Right hindlimb (tissue), 1 donor: ENCODE results near the gene CLASP1.
"Not testable (repeated sequence)": the region's sequence is repeated elsewhere in the genome, so short reads cannot be mapped to it uniquely, and the experiment has no call there.

Source experiments
- DNase-seq: peaks from one replicate; pipeline ENCODE4 v3.0.0-alpha.2; 2018

CLASP1 gene

DNA sequence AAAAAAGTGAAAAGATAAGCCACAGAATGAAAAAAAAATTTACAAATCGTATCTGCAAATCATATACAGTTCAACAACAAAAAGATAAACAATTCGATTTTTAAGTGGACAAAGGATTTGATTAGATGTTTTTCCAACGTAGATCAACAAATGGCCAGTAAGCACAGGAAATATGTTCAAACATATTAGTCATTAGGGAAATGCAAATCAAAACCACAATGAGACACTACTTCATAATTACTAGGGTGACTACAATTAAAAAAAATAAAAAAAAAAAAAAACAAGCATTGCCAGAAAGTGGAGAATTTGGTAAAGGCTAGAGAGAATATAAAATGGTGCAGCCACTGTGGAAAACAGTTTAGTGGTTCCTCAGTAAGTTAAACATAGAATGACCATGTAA, 156.9 kb downstream of the CLASP1 start:
- no peak for DNase-seq

GRCh38 chr2:121491518-121491917, 157.7 kb downstream of the CLASP1 start:
- no peak for DNase-seq

GRCh38 chr2:121490584-121491133, 158.6 kb downstream of the CLASP1 start:
- no peak for DNase-seq

DNA sequence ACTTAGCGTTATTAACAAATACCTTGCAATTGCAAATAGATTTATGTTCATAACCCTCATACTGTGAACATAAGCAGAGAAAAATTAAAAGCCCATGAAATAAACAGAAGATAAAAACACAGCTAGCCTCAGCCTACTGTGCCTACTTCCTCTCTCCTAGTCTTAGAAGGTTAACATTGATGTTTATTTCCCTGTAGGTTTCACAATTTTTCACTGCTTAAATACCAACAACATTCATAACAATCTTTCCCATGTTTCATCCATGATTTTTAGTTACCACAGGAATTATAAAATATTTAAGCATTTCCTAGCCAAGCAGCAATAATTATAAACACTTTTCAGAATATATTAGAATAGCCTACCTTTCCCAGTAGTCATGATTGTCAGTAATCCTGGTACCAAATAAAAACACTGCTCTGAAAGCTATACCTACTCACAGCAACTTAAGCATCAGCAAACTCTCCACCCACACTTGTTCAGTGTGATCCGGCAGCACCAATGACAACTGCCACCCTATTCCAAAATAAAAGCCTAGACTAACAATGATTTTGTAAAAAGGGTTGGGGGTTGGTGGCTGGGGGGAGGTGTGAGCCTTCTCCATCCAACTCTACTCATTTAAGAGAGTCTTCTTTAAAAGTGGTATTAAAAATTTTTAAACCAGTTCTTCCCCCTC, 159.2 kb downstream of the CLASP1 start:
- DNase-seq, result no peak

DNA sequence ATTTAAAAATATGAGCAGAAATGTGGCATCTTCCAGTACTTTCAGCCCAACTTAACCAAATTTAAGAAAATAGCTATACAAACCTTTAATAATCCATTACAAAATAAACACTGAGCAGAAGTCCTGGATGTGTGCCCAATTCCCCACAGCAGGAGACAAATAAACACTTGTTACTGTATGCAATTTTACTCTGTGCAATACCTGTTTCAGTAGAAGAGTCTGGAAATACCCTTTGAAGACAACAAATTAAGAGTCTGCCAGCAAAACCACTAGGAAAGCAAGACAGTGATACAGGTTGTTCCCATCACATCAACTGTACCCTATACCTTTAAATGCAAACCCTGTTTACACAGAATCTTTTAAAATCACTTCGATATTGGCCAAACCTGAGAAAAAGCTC, 160.0 kb downstream of the CLASP1 start:
- no peak for DNase-seq

DNA sequence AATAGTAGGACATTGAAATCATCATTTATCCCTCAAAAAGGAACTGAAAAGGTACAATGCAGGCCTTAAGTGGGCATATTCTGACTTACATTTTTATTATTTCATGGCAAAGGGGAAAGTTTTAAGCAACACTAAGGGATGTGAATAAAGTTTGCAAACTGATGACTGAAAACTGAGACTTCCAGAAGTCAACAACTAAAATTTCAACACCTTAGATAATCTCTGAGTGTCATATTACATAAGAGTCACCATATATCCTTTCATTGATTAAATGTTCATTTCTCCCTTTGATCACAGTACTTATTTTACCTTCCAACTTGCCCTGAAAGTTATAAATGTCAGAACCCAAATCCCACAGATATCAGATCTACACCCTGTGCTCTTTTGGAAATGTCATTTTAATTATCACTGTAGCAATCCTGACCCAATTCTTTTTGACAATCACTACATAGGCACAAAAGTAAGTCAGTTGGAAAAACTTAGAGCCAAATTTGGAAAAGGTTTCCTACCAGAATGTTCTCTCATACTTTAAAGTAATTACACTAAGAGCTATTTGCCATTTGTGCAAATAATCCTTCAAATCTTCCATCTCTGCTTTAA, 163.0 kb downstream of the CLASP1 start:
- no peak for DNase-seq

DNA sequence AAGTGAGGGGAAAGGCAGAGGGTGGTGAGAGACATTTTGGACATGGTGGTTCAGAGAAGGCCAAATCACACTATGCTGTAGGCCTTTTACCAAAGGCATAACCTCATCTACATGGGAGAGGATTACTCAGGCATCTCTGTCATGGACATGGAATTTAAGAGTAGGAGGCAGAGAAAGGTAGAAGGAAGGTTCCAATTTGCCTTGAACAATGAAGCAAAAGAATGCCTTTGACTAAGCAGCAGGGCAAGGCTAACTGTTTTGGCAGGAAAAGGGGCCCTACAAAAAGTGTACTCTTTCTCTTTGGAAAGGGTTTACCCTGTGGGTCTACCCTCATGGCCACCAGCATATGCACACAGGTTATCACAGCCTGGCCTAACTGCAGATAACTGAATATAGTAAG, 164.2 kb downstream of the CLASP1 start:
- no peak for DNase-seq

GRCh38 chr2:121483846-121484245, 165.4 kb downstream of the CLASP1 start:
- no peak for DNase-seq

DNA sequence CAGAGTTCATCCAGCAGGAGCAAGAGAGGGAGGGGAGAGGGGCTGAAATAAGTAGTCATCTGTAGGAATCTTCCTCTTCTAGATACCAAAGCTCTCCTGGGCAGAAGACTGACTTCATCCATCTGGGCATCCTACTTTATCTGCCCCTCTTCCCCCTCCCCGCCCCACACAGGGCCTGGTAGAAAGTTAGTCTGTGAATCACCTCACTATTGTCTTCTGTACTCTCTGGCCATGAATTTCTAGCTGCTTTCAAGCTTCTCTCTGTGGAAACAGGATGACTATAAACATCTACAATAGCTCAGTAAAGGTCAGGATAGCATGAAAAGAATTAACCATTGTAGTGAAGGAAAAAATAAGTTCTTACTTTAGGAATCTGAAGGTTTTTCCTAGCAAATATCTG, 166.2 kb downstream of the CLASP1 start:
- no peak for DNase-seq

DNA sequence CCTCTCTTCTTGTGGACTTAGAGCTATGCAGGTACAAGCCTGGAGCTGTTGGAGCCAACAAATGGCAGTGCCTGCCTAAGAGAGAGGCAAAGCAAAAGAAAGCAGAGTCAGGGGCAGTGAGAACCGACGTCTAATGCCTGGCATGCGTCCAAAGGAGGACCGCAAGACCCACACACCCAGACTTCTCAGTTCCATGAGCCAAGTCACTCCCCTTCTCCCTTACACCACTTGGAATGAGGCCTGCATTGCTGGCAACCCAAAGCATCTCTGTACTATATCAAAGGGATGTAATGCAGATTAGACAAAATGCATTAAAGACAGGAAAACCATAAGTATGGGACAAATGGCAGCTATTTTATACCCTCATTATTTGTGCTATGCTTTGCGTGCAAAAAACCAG, 168.4 kb downstream of the CLASP1 start:
- peak; percentile 62 for DNase-seq

DNA sequence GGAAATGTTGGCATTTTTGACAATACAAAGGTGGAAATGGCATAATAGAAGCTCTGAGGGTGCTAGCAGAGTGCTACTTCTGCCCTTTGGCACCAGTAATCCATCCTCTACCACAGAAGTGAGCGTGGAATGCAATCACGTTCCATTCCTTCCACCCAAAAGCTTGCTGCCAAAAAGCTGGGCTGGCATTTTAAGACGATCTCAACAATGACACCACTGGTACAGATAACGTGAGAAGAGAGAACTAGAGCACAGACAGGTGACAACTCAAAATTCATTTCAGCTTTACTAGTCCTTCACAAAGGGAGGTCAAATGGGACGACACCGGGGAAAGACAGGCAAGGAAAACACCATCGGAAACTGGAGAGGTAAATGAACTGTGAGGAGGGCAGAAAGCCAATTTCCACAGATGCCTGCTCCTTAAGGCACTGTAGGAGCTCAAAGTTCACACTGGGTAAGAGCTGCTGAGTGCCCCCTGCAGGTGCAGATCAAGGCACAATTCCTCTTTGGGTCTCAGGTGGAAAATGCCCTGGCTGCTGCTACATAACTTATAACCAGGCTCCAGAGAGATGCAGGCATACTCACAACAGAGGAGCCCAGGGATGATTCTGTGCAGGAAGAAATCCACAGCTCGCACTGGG, 169.3 kb downstream of the CLASP1 start:
- DNase-seq, result peak; percentile 33

GRCh38 chr2:121478996-121479745, 170.1 kb downstream of the CLASP1 start:
- no peak for DNase-seq

- DNase-seq, result not testable (repeated sequence)
These were observed 170.8 kb downstream of the CLASP1 start for GRCh38 chr2:121478358-121478995.

DNA sequence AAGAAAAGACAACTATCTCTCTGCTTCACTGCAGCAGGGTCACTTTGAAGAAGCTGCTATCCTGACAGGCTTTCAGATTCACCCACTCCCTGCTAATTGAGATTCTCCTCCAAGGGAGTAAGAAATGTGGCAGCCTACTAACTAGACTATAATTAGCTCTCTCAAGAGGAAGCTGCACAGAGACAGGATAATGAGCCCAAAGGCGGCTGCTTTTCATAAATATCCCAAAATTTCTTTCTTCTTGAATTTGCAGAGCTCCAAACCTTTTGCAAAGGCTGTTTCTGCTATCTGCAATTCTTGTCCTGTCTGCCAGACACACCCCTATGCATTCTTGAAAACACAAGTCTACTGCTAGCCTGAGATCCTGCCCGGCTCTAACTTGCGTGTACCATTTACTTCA, 172.6 kb downstream of the CLASP1 start:
- DNase-seq, result no peak

- no peak for DNase-seq
These were observed 173.3 kb downstream of the CLASP1 start for GRCh38 chr2:121475811-121476571.

DNA sequence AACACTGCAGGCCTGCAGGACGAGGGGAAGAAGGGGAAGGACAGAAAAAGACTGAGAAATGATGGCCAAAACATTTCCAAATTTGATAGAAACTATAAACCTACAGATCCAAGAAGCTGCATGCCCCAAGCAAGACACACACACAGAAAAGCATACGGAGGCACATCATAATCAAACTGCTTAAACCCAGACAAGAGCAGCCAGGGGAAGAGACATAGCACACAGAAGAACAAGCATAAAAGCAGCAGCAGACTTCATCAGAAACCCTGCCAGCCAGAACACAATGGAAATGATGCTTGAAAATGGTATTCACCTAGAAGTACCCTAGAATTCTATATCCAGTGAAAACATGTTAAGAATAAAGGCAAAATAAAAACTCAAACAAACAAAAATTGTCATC, 175.8 kb downstream of the CLASP1 start:
- DNase-seq, result no peak

DNA sequence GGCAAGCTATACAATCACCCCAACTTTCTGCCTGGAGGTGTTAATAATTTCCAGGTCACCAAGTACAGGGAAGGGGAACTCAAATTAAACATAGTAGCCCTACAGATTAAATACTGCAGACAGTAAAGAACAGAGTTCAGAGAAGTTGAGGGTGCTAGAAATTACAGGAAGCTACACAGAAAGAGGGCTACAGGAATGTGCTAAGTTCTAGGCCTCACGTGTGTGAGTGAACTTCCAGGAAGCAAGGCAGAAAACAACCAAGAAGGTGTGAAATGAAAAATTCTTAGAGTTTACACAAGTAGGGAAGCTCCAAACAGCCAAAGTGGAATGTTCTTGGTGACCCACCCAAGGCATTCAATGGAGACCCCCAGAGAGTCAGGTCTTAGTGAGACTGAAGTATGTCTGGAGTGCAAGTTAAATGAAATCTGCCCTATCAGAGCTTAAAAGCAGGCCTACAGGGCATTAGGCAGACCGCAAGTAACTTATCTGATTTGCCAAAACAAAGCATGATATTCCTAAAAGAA, 176.7 kb downstream of the CLASP1 start:
- DNase-seq, result no peak

GRCh38 chr2:121471532-121472469, 177.5 kb downstream of the CLASP1 start:
- DNase-seq, result no peak

DNA sequence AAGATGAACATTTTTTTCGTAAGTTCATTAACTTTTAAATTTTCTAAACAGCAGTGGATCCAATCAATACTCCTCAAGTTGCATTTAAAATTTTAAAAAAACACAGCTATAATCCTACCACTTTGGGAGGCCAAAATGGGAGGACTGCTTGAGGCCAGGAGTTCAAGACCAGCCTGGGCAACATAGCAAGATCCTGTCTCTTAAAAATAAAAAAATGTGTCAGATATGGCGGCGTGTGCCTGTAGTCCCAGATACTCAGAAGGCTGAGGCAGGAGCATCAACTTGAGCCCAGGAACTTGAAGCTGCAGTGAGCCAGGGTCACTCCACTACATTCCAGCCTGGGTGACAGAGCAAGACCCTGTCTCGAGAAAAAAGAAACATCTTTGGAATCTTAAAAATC, 178.3 kb downstream of the CLASP1 start:
- DNase-seq, result no peak

DNA sequence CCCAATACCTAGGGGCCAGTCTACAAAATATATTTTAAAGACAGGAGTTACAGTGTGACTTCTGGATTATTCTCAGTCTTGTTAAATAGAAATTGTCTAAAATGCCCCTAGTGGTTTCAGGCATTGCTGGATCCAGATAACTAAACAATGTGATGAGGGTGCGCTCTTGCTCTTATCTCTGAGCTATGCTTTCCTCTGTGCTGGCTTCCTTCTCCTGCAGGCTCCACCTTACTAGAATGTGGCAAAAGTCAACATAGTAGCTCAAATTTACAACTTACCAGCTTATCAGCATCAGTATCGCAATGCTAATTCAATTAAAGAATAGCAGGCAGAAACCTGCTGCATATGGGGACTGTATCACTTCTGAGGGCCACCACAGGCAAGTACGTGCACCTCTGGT, 179.9 kb downstream of the CLASP1 start:
- DNase-seq, result no peak

GRCh38 chr2:121468936-121469335, 180.3 kb downstream of the CLASP1 start:
- DNase-seq, result no peak
